ENCODE results near the gene RGS4. TPM values are rescaled to one million over a fixed set of nuclear protein-coding genes. Genes with fewer than 3 reads are reported as not detected.

The RGS4 gene
- total RNA-seq = 1 to 10 TPM in 1 of 2 donors, under 1 TPM in 1; 0.12 to 1.9 TPM
- long read RNA-seq = 0 reads

- no peak for ATAC-seq
- intact Hi-C loops (cut with DNase I, micrococcal nuclease) = no loop called here
- DNase-seq = peak in 1 of 2 donors; percentile 2
Observed at GRCh38 chr1:163069142-163069541, at the start of gene RGS4. TSS of gene RGS4 (plus strand) at chr1:163069361. CDS start at chr1:163069485, 124 bp downstream.

- intact Hi-C loops (cut with DNase I, micrococcal nuclease) = no loop called here
- DNase-seq = no peak
- no peak for ATAC-seq
Observed at GRCh38 chr1:163022129-163022528, 47.0 kb upstream of the RGS4 start.

- no peak for DNase-seq
- no peak for ATAC-seq
- intact Hi-C loops (cut with DNase I, micrococcal nuclease) = no loop called here
Observed at GRCh38 chr1:163027610-163028009, 41.6 kb upstream of the RGS4 start.

GRCh38 chr1:163029901-163030300, 39.3 kb upstream of the RGS4 start:
- intact Hi-C loops (cut with DNase I, micrococcal nuclease) = no loop called here
- ATAC-seq (no peak), DNase-seq (no peak)

GRCh38 chr1:163035446-163036249, 33.5 kb upstream of the RGS4 start:
- ATAC-seq (no peak), DNase-seq (no peak)
- intact Hi-C loops (cut with DNase I, micrococcal nuclease) = no loop called here

- DNase-seq (no peak), ATAC-seq (no peak)
- intact Hi-C loops (cut with DNase I, micrococcal nuclease) = no loop called here
Observed at GRCh38 chr1:163036671-163037070, 32.5 kb upstream of the RGS4 start.

- DNase-seq (no peak), ATAC-seq (no peak)
- intact Hi-C loops (cut with DNase I, micrococcal nuclease) = no loop called here
Observed at GRCh38 chr1:163038928-163039706, 30.0 kb upstream of the RGS4 start.

- intact Hi-C loops (cut with DNase I, micrococcal nuclease) = no loop called here
- ATAC-seq = no peak
- no peak for DNase-seq
Observed at GRCh38 chr1:163039707-163040093, 29.5 kb upstream of the RGS4 start.

GRCh38 chr1:163046071-163046470, 23.1 kb upstream of the RGS4 start:
- DNase-seq (no peak), ATAC-seq (no peak)
- intact Hi-C loops (cut with DNase I, micrococcal nuclease) = no loop called here

GRCh38 chr1:163047951-163048659, 21.1 kb upstream of the RGS4 start:
- intact Hi-C loops (cut with DNase I, micrococcal nuclease) = no loop called here
- DNase-seq = no peak
- no peak for ATAC-seq

- intact Hi-C loops (cut with DNase I, micrococcal nuclease) = no loop called here
- DNase-seq = no peak
- ATAC-seq = no peak
Observed at GRCh38 chr1:163048869-163049268, 20.3 kb upstream of the RGS4 start.

- DNase-seq = no peak
- intact Hi-C loops (cut with DNase I, micrococcal nuclease) = no loop called here
- no peak for ATAC-seq
Observed at GRCh38 chr1:163049296-163049695, 19.9 kb upstream of the RGS4 start.

GRCh38 chr1:163050496-163050895, 18.7 kb upstream of the RGS4 start:
- DNase-seq = no peak
- intact Hi-C loops (cut with DNase I, micrococcal nuclease) = no loop called here
- ATAC-seq = no peak

- no peak for ATAC-seq
- no peak for DNase-seq
- intact Hi-C loops (cut with DNase I, micrococcal nuclease) = no loop called here
Observed at GRCh38 chr1:163054181-163054591, 15.0 kb upstream of the RGS4 start.

GRCh38 chr1:163055005-163055404, 14.2 kb upstream of the RGS4 start:
- DNase-seq = no peak
- intact Hi-C loops (cut with DNase I, micrococcal nuclease) = no loop called here
- no peak for ATAC-seq

GRCh38 chr1:163055531-163055930, 13.6 kb upstream of the RGS4 start:
- no peak for DNase-seq
- intact Hi-C loops (cut with DNase I, micrococcal nuclease) = no loop called here
- ATAC-seq = no peak

- no peak for DNase-seq
- ATAC-seq = no peak
- intact Hi-C loops (cut with DNase I, micrococcal nuclease) = no loop called here
Observed at GRCh38 chr1:163056831-163057230, 12.3 kb upstream of the RGS4 start.

GRCh38 chr1:163060343-163061007, 8.7 kb upstream of the RGS4 start:
- DNase-seq (no peak), ATAC-seq (no peak)
- intact Hi-C loops (cut with DNase I, micrococcal nuclease) = no loop called here

- intact Hi-C loops (cut with DNase I, micrococcal nuclease) = no loop called here
- DNase-seq (no peak), ATAC-seq (no peak)
Observed at GRCh38 chr1:163063143-163063542, 6.0 kb upstream of the RGS4 start.

Data from left colon (tissue), 2 donors.